GM18858 (cell line): ENCODE data around the gene TRIM14.
A peak's percentile ranks its signal among the peaks of the same experiment; 100 is the strongest.
"Not testable (repeated sequence)": the region's sequence is repeated elsewhere in the genome, so short reads cannot be mapped to it uniquely, and the experiment has no call there.

Experiments used
- ATAC-seq: cut with Tn5 transposase; IDR thresholded peaks from one replicate; pipeline ENCODE4 v1.9.1; 2021; ENCODE audit not compliant: unreplicated experiment

TRIM14 gene

DNA sequence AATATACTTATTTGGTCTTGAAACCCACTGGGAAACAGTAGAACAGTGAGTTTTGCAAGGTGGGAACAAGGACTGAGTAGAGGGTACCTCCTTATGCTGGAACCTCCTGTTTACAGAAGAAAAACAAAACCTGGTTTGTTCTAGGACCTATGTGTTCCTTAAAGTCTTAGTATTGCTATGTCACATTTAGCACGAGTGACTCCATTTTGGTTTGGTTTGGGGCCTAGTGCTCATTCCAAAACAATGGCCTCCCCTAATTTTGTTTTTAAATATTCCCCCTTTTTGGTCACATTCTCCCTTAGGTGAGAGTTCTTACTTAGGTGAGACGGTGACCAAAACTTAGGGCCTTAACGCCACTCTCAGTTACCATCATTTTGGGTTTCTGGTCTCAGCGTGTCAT lies 68.7 kb downstream of the TRIM14 start:
- ATAC-seq = no peak

DNA sequence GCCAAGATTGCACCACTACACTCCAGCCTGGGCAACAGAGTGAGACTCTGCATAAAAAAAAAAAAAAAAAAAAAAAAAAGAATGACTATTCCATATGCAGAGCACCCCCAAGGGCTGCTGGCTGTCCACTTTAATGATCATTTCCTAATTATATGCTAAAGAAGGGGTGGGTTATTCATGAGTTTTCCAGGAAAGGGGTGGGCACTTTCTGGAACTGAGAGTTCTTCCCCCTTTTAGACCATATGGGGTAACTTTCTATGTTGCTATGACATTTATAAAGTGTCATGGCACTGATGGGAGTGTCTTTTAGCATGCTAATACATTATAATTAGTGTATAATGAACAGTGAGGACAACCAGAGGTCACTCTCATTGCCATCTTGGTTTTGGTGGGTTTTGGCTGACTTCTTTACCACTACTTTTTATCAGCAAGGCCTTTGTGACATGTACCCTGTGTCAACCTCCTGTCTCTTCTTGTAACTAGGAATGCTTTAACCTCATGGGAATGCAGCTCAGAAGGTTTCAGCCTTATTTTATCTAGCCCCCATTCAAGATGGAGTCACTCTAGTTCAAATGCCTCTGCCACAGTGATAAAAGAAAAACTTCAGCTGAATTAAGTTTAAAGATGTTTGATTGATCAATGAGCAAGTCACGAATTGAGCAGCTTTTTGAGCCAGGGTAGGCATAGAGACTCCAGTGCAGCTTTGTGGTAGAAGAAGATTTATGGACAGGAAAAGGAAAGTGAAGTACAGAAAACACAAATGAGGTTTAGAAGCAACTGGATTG lies 69.5 kb downstream of the TRIM14 start:
- ATAC-seq = no peak

DNA sequence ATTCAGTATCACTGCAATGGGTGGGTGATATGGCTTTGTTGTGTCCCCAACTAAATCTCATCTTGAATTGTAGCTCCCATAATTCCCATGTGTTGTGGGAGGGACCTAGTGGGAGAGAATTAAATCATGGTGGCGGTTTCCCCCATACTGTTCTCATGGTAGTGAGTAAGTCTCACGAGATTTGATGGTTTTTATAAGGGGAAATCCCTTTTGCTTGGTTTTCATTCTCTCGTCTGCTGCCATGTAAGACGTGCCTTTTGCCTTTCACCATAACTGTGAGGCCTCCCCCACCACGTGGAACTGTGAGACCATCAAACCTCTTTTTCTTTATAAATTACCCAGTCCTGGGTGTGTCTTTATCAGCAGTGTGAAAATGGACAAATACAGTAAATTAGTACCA lies 72.0 kb downstream of the TRIM14 start:
- ATAC-seq = no peak

DNA sequence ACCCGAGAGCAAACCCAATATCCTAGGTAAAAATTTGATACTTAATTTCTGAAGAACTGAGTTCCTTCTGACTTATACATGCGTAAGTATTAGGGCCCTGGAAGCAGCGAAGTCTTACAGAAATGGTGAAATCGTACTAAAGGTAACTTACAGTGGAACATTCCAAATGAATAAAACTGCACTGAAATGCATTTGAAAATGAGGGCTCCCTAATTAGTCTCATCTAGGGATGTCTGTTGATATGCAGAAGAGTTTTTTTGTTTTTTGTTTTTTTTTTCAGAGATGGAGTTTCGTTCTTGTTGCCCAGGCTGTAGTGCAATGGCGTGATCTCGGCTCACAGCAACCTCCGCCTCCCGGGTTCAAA lies 72.9 kb downstream of the TRIM14 start:
- no peak for ATAC-seq

DNA sequence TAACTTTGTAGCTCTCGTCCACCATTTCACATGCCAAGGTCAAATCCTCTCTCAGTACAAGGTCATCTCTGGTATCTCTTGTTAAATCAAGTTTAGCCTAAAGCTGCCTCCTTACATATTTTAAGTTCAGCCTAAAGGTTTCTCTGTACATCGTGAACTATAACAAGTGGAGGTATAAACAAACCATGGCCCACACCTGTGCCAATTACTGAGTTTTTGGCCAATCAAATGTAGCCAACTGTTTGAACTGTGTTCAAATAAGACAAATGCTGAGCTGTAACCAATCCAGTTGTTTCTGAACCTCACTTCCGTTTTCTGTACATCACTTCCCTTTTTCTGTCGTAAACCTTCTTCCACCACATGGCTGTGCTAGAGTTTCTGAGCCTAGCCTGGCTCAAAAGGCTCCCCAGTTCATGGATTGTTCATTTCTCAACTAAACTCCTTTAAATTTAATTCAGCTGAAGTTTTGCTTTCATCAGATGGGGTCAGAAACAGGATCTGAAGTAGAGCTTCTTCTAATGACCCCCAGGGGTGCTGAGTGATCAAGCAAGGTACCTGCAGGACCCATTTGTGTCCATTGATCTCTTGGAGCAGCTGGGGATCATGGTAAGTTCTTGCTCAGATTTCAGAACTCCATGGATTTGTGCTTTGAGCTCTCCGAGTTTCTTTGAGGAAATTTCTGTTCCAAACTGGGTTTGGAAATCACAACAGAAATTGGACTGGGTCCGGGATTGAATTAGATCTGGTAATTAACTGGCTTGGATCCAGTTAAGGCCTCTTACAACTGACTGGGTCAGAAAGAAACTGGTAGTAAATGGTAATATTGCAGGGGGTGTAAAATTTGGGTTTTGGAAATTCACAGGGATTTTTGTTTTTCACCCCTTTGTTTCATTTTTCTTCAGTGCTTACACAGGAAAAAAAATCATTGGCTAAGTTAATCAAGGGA lies 73.5 kb downstream of the TRIM14 start:
- peak; percentile 83 for ATAC-seq

DNA sequence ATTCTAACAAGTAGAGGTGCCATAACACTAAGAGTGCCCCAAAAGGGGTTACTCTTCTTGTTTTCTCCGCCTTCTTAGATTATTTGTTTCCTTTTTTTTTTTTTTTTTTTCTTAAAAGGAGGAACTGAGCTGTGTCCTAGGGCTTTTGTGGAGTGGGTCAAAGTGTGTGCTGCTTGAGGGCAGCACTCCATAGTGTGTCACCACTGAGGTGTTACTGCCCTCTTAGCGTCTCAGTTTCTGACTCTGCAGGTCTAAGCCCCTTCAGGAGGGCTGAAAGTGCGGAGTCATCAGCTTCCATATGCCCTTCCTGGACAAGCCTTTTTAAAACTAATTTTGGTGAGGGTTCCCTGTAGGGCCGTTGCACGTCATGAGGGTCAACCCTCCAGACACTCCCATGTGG lies 75.1 kb downstream of the TRIM14 start:
- no peak for ATAC-seq

DNA sequence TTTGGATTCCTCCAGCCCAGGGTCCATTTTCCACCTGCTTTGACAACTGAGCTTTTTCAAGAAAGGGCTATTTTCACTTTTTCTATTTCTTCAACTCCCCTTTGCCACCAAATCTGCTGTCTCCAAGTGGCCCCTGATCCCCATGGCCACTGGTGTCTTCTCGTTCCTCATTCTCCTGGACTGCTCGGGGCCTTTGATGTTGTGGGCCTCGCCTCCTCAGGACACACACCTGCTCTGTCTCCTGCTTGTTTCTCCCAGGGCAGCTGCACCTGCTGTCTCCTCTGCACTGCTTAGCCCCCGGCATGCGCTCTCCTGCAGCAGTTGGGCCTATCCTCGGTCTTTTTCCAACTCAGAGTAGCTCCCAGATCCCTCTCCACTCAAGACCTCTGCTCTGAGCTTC lies 78.8 kb downstream of the TRIM14 start:
- no peak for ATAC-seq

DNA sequence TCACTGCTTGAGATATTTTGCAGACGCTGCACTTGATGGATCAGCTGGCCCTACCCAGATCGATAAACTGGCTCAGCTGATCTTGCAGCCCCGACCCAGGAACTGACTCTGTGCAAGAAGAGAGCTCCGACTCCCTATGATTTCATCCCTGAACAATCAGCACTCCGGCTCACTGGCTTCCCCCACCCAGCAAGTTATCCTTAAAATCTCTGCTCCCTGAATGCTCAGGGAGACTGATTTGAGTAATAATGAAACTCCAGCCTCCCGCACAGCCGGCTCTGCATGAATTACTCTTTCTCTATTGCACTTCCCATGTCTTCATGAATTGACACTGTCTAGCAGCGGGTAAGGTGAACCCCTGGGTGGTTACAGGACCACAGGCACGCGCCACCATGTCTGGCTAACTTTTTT lies 79.4 kb downstream of the TRIM14 start:
- ATAC-seq = no peak

DNA sequence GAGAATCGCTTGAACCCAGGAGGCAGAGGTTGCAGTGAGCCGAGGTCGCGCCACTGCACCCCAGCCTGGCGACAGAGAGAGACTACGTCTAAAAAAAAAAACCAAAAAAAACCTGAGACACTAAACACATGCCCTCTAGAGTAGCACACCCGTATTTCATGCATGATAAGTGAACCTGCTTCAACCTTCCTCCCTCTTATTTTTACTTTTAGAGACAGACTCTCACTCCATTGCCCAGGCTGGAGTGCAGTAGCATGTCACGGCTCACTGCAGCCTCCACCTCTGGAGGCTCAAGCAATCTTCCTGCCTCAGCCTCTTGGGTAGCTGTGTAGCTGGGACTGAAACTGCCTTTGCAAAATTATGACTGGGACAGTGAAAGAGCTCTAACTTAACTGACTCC lies 80.1 kb downstream of the TRIM14 start:
- peak; percentile 49 for ATAC-seq

DNA sequence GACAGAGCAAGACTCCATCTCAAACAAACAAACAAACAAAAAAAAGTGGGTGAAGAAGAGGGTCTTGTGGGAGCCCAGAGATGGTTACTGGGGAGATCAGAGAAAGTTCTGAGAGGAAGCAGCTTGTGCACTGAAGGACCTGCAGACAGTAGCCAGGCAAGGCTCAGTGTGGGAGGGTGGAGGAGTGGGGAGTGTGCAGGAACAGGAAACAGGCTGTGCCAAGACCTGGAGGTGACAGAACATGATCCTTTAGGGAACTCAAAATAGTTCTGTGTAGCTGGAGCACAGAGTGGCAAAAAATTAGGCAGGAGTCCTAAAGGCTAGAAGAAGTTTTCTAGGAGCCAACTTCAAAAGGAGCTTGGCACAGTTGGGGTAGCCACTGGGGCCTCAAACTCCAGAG lies 81.7 kb downstream of the TRIM14 start:
- ATAC-seq = no peak

DNA sequence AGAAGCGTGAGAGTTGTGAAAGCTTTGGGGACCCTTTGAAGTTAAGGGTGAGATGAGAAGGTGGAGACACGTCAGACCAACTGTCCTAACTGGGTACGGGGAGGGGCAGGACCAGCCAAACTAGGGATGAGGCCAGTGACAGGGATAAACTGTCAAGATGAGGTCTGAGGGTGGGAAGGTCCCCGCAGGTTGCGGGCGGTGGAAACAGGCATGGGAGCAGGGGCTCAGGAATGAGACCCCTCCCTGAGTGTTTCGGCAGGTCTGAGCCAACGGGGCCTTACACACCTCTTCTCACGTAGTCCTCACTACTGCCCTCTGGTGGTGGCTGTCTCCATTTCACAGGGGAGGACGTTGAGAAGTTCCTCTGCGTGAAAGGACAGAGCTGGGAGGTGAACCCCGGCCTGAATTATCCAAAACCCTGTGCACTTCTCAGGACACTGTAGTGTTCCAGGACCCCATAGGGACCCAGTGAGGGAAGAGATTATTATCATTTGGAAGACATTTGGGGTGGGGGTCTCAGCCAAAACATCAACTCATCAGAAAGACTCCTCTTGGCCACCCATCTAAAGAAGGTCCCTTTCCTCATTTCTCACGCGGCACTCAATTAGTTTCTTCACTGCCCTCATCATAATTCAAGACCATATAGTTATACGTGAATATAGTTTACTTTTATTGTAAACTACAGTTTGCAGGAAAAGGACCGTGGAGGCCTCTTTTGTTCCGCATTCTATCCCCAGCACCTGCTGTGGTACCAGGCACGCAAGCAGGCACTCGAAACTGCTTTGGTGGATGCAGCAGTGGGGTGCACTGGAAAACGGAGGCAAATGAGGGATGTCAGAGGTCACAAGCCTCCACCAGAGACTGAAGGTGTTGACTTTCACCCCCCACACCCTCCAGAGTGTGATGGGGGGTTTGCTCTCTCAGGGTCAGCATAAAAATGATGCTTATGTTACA lies 84.2 kb downstream of the TRIM14 start:
- ATAC-seq = no peak

DNA sequence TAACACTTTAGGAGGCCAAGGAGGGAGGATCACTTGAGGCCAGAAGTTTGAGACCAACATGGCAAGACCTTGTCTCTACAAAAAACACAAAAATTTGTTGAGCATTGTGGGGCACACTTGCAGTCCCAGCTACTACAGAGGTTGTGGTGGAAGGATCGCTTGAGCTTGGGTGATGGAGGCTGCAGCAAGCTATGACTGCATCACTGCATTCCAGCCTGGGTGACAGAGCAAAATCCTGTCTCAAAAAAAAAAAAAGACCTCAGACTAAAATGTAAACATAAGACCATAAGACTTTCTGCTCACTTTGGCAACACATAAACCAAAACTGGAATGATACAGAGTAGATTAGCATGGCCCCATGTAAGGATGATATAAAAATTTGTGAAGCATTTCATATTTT lies 87.1 kb downstream of the TRIM14 start:
- no peak for ATAC-seq

DNA sequence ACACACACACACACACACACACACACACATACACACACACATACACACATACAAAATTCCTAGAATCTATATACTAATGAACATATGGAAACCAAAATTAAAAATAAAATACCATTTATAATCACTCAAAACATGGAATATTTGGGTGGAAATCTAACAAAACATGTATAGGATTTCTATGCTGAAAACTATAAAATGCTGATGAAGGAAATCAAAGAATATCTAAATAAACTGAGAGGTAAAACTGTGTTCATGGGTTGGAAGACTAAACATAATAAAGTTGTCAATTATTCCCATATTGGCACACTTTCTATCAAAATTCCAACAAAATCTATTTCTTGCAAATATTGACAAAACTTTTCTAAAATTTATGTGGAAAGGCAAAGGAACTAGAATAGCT lies 87.9 kb downstream of the TRIM14 start:
- ATAC-seq = no peak

DNA sequence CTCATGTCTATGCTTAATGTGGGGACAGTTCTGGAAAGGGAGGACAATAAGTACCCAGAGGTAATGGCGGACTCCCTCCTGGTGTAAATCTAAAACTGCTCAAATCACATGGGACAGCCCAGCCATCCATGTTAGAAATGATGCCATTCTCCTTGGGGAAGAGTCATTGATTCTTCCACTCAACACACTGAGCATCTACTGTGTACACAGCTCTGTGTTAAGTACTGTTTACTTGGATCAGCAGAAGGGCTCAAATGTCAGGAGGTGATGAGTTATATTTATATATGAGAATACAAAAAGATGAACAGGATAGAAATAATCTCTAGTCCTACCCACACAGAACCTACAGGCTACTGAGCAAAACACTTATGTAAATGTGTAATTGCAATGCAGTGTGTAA lies 94.3 kb downstream of the TRIM14 start:
- ATAC-seq = no peak

DNA sequence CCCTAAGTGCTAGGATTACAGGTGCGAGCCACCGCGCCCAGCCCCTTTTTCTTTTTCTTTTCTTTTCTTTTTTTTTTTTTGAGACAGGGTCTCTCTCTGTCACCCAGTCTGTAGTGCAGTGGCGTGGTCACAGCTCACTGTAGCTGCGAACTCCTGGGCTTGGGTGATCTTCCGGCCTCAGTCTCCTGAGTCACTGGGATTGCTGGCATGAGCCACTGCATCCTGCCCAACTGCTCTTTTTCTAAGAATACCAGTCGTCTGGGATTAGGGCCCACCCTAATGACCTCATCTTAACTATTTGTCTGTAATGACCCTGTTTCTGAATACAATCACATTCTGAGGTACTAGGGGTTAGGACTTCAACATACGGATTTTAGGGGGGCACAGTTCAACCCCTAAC lies 96.6 kb downstream of the TRIM14 start:
- ATAC-seq = no peak

DNA sequence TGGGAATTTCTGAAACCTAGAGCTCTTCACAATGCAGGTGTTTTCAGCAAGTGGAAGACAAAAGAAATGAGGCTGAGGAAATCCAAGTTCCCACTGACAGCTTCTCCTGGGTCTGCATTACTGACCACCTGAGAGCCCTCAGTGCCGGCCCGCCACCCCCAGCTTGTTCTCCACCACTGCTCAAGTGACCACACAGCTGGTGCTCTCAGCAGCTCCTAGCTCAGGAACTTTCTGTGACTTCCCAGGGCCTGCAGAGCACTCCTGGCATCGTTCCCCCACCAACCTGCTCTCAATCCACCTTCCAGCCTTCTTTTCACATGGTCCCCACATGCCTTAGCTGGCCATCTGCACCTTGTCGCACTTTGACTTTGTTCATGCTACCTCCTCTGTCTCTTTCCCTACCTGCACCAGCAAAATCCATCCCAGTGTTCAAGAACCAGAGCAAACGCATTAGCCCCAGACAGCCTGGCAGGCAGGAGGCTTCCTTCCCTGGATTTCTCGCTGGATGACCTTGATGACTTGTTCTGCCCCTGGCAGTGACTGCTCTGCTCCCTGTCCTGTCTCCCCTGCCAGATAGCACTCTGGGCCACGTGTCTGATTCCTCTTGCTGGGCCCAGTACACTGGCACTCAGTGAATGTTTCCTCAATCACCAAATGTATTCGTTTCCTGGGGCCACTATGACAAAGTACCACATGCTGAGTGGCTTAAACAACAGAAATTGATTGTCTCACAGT lies 97.5 kb downstream of the TRIM14 start:
- ATAC-seq = no peak

DNA sequence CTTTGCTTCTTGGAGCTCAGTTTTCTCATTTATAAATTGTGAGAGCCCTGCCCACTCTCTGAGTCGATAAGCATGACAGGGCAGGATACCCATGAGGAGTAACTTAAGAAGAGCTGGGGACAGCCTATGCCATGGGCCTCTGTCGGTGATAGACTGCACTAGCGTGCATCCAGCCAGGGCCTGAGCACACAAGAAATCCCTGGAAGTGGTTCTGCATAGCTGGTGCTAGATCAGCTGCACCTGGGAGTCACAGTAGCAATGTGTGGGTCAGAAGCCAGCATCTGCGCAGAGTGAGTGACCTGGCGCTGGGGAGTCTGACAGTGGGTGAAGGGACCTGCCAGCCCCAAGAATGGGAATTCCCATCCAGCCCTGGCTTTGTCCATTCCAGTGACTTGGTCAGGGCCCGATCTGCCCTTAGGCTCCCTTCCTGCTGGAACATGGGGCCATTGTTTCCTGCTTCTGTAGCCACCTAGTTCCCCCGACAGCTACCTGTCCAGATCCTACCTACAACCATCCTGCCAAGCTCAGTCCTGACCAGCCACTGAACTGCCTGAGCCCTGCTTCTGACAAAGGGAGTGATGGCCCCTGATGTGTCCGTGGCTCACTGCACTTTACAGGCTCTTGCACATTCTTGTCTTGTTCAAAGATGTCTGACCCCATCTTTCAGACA lies 98.4 kb downstream of the TRIM14 start:
- ATAC-seq = no peak

DNA sequence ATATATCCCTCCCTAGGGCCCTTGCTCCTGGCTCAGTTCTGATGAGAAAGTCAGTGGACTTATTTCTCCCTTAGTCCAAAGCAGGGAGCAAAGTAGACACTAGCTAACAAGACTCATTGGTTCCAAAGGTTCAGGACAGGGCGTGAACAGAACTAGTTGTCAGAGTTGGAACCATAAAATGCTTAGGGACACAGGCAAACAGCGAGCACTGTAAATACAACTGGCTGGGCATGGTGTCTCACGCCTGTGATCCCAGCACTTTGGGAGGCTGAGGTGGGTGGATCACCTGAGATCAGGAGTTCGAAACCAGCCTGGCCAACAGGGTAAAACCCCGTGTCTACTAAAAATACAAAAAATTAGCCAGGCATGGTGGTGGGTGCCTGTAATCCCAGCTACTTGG lies 99.2 kb downstream of the TRIM14 start:
- ATAC-seq = not testable (repeated sequence)
